Heart right ventricle (tissue), 16 donors: ENCODE results near the gene CPSF4L. TPM values are rescaled to one million over a fixed set of nuclear protein-coding genes. Genes with fewer than 3 reads are reported as not detected.

ENCODE experiments used
- ATAC-seq, 8 donors: fragments of 200-7000 bp; cut with Tn5 transposase; one replicate each; pipeline ENCODE4 v1.9.1; 2020; ENCODE audit warnings: mild to moderate bottlenecking in 8 of 8, moderate library complexity in 8 of 8, moderate number of reproducible peaks in 1 of 8
- DNase-seq, 2 donors: peaks; one replicate each; pipeline ENCODE4 v3.0.0-alpha.2; 2020
- H3K27ac ChIP-seq, 10 donors: fragments of 200-600 bp; sonication (generic) in 2 of 10; one replicate each; pipeline versions ENCODE4 v1.5.0 to v1.8.0; 2020 to 2022; ENCODE audit warnings: mild to moderate bottlenecking in 3 of 10
- H3K27me3 ChIP-seq, 7 donors: fragments of 200-600 bp; one replicate each; pipeline ENCODE4 v1.8.0; 2021 to 2022; ENCODE audit warnings: mild to moderate bottlenecking in 2 of 7
- H3K36me3 ChIP-seq, 9 donors: fragments of 200-600 bp; sonication (generic) in 1 of 9; one replicate each; pipeline versions ENCODE4 v1.5.0 to v1.8.0; 2020 to 2022; ENCODE audit warnings: mild to moderate bottlenecking in 2 of 9
- H3K4me1 ChIP-seq, 9 donors: fragments of 200-600 bp; sonication (generic) in 1 of 9; one replicate each; pipeline versions ENCODE4 v1.5.0 to v1.8.0; 2020 to 2022; ENCODE audit warnings: mild to moderate bottlenecking in 4 of 9
- H3K4me3 ChIP-seq, 10 donors: fragments of 200-600 bp; sonication (generic) in 2 of 10; one replicate each; pipeline versions ENCODE4 v1.5.0 to v1.8.0; 2020 to 2022; ENCODE audit warnings: mild to moderate bottlenecking in 7 of 10, moderate library complexity in 2 of 10
- H3K9me3 ChIP-seq, 11 donors: fragments of 200-600 bp in 10 of 11; sonication (generic) in 2 of 11; one replicate each; pipeline versions ENCODE4 v1.5.0 to v1.8.0; 2013 to 2022; ENCODE audit warnings: mild to moderate bottlenecking in 2 of 11, control low read depth in 1 of 11, moderate library complexity in 1 of 11
- CTCF ChIP-seq, 9 donors: fragments of 200-600 bp; sonication (generic) in 2 of 9; IDR thresholded peaks; one replicate each; pipeline versions ENCODE4 v1.5.0 to v1.8.0; 2021 to 2022; ENCODE audit warnings: antibody characterized with exemption in 9 of 9, mild to moderate bottlenecking in 5 of 9, moderate library complexity in 1 of 9
- WGBS, 2 donors: extraction: QIAGEN DNeasy Blood & Tissue Kit; methylation state at CpG; one replicate each; pipeline ENCODE4 v1.1.7; 2013; ENCODE audit warnings: inconsistent platforms in 1 of 2; 5-methylcytosine and 5-hydroxymethylcytosine counted together
- intact Hi-C, 10 donors: fragments of 100-400 bp; cut with DNase I; formaldehyde crosslinking; loops; one replicate each; pipeline versions ENCODE4 v1.11.1 to v1.14.2; 2022
- polyA plus RNA-seq, 2 donors: library from polyadenylated mRNA; stranded (reverse); fragments of 200-250 nt; gene quantifications; one replicate each; pipeline ENCODE4 v1.2.3, GENCODE V29; 2013
- total RNA-seq, 10 donors: library from RNA; stranded (reverse); fragmentation: NEBNext Ultra II Directional in 3 of 10; extraction: Animal tissue kit (Norgen Biotek cat#: 25700) in 3 of 10; gene quantifications; one replicate each; pipeline versions ENCODE4 v1.2.1 to v1.2.4, GENCODE V29; 2021 to 2023
- donor health status: Arrhythmogenic right ventricular cardiomyopathy.
- donor health status: ischemic (EF 13 %, LVEDD 7.1; RV severe dilation, severe dysfunction).
- donor health status: healthy with polysubstance abuse.
- donor health status: DM: no; HTN: yes; CAD: no.
- donor health status: DM: no; HTN: no; CAD: no.
- donor health status: ischemic (EF 25% LVEDD 6.9; RV normal size, moderate dysfunction).
- donor health status: ischemic (EF 25% LVEDD 5.7; RV mildly dilated, moderate dysfunction).
- donor health status: healthy.
- donor health status: DM: yes; HTN: yes; CAD: no.
- donor health status: Ischemic cardiomyopathy.
- donor health status: ischemic (EF 35%, LVEDD 5.7; RV mildly dilated, moderate dysfunction).
- donor health status: nonischemic (EF 11% LVEDD 7.7; RV severe dilation, severe dysfunction).
- donor health status: DM: yes; HTN: yes; CAD: no.
- donor health status: PGD.
- donor health status: ischemic (EF 29% LVEDD 5.4; RV normal size, mild dysfunction).
- donor health status: nonischemic (EF 23%, LVEDD 6.1; RV moderate dilation, normal function).

Gene CPSF4L
- total and polyA plus RNA-seq, 12 donors: not detected

GRCh38 chr17:73215447-73215846 is 46.2 kb downstream of the CPSF4L start:
- WGBS, 2 donors: 92 to 99% methylated on average over 2 of the region's 2 CpGs
- DNase-seq (no peak), ATAC-seq (no peak)
- Histone ChIP-seq H3K4me1 (peaks cover 0 to 8% (median 0%) of the 10 kb centered on the region in 9 donors), H3K4me3 (no peak overlapping the region), H3K36me3 (peaks cover 0 to 79% (median 11%) of the 10 kb centered on the region in 9 donors), H3K27ac (no peak overlapping the region), H3K9me3 (no peaks in the 10 kb centered on the region), H3K27me3 (no peaks in the 10 kb centered on the region)
- intact Hi-C loops: no loop called here
- no peak for TF ChIP-seq CTCF (IDR thresholded peaks at IDR 0.05)

GRCh38 chr17:73214851-73215250 is 46.8 kb downstream of the CPSF4L start:
- peaks cover 0 to 78% (median 11%) of the 10 kb centered on the region in 9 donors for H3K36me3 ChIP-seq
- 71 to 80% methylated on average over 4 of the region's 4 CpGs for WGBS, 2 donors

GRCh38 chr17:73214008-73214407 is 47.7 kb downstream of the CPSF4L start:
- no peaks in the 10 kb centered on the region for H3K9me3 ChIP-seq
- H3K4me3 ChIP-seq: no peak overlapping the region
- no peak for TF ChIP-seq CTCF (IDR thresholded peaks at IDR 0.05)
- no peak for ATAC-seq
- peaks cover 0 to 78% (median 17%) of the 10 kb centered on the region in 9 donors for H3K36me3 ChIP-seq
- peaks cover 0 to 8% (median 0%) of the 10 kb centered on the region in 9 donors for H3K4me1 ChIP-seq
- H3K27me3 ChIP-seq: no peaks in the 10 kb centered on the region
- intact Hi-C loops: no loop called here
- no peak overlapping the region for H3K27ac ChIP-seq
- DNase-seq: no peak

More at GRCh38 chr17:73214851-73215250, 46.8 kb downstream of the CPSF4L start:
- DNase-seq: no peak
- TF ChIP-seq CTCF (IDR thresholded peaks at IDR 0.05): no peak
- H3K27me3 ChIP-seq: no peaks in the 10 kb centered on the region
- H3K4me3 ChIP-seq: no peak overlapping the region
- no peak overlapping the region for H3K27ac ChIP-seq
- no peak for ATAC-seq
- intact Hi-C loops: no loop called here
- H3K9me3 ChIP-seq: no peaks in the 10 kb centered on the region
- H3K4me1 ChIP-seq: peaks cover 0 to 8% (median 0%) of the 10 kb centered on the region in 9 donors

GRCh38 chr17:73211745-73212144 is 49.9 kb downstream of the CPSF4L start:
- Histone ChIP-seq H3K4me1 (peaks cover 0 to 19% (median 0%) of the 10 kb centered on the region in 9 donors), H3K36me3 (peaks cover 0 to 83% (median 27%) of the 10 kb centered on the region in 9 donors), H3K9me3 (no peaks in the 10 kb centered on the region), H3K27ac (no peak overlapping the region), H3K27me3 (no peaks in the 10 kb centered on the region), H3K4me3 (no peak overlapping the region)
- ATAC-seq (no peak), DNase-seq (no peak)
- intact Hi-C loops: no loop called here
- 64 to 65% methylated on average over 13 of the region's 13 CpGs for WGBS, 2 donors
- TF ChIP-seq CTCF (IDR thresholded peaks at IDR 0.05): no peak
